Thoracic aorta (tissue), 2 donors: Measurements from ENCODE around the gene MAP7D3. TPM values are rescaled to one million over a fixed set of nuclear protein-coding genes. Genes with fewer than 3 reads are reported as not detected.

Experiments
- ATAC-seq: fragments of 150-250 bp; one replicate; pipeline ENCODE4 v1.8.0; 2017; ENCODE audit warnings: low read depth; ENCODE audit not compliant: insufficient number of reproducible peaks, low FRiP score
- DNase-seq: peaks from one replicate; pipeline ENCODE4 v3.0.0-alpha.2; 2020; ENCODE audit warnings: low spot score
- H3K27ac ChIP-seq, 2 donors: fragments of 200-600 bp; sonication (generic); 1 replicate in 1 of 2; 2 replicates in 1 of 2; pipeline ENCODE4 v1.5.1; 2016; ENCODE audit warnings: mild to moderate bottlenecking in 2 of 2, moderate library complexity in 2 of 2
- H3K27me3 ChIP-seq: fragments of 200-600 bp; sonication (generic); replicated peaks from 2 replicates; pipeline ENCODE4 v1.6.0; 2016; ENCODE audit warnings: mild to moderate bottlenecking; ENCODE audit not compliant: insufficient read depth
- H3K36me3 ChIP-seq: fragments of 200-600 bp; sonication (generic); one replicate; pipeline ENCODE4 v1.5.1; 2016
- H3K4me1 ChIP-seq, 2 donors: fragments of 200-600 bp; sonication (generic); 1 replicate in 1 of 2; 2 replicates in 1 of 2; pipeline versions ENCODE4 v1.5.1 to v1.6.0; 2016; ENCODE audit warnings: low read depth in 2 of 2, mild to moderate bottlenecking in 1 of 2; ENCODE audit not compliant: control insufficient read depth in 1 of 2
- H3K4me3 ChIP-seq: fragments of 200-600 bp; sonication (generic); 2 replicates; pipeline ENCODE4 v1.5.1; 2016; ENCODE audit warnings: mild to moderate bottlenecking
- H3K9me3 ChIP-seq: fragments of 200-600 bp; sonication (generic); 2 replicates; pipeline ENCODE4 v1.5.1; 2016
- CTCF ChIP-seq: fragments of 200-600 bp; sonication (generic); IDR thresholded peaks from one replicate; pipeline ENCODE4 v1.5.1; 2019; ENCODE audit warnings: antibody characterized with exemption
- total RNA-seq, 2 donors: library from RNA; depleted of rRNA; stranded (reverse); fragments of >200 nt; gene quantifications; one replicate each; pipeline versions ENCODE4 v1.1.0 to v1.2.3, GENCODE V29; 2016

Gene MAP7D3
- total RNA-seq, 2 donors from 2014 or later = 41.6 to 44.5 TPM

DNA sequence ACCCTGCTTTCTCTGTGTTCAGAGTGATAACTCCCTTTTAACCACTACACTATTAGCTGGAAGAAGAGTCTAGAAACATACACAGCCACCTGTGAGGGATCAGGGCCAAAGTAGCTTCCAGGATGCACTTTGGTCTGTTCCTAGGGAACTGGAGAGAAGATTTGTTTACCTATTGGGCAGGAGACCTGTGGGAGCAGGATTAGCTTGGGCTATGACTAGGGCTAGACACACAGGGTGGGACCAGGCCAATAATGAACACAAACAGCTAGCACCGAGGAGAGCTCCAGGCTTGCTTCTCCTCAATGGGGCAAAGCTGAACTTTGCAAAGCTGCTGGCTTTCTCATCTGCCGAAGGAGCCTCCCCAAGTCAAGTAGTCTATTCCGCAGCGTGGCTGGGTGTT, 24.4 kb upstream of the MAP7D3 start:
- DNase-seq (no peak), ATAC-seq (no peak)
- Histone ChIP-seq H3K9me3 (no peaks in the 10 kb centered on the region), H3K4me3 (no peak overlapping the region), H3K27me3 (no peaks in the 10 kb centered on the region), H3K4me1 (no peaks in the 10 kb centered on the region), H3K36me3 (no peaks in the 10 kb centered on the region), H3K27ac (no peak overlapping the region)
- no peak for TF ChIP-seq CTCF

GRCh38 chrX:136273986-136274385, 22.8 kb upstream of the MAP7D3 start:
- TF ChIP-seq CTCF = no peak
- Histone ChIP-seq H3K27ac (no peak overlapping the region), H3K9me3 (no peaks in the 10 kb centered on the region), H3K4me3 (no peak overlapping the region), H3K36me3 (no peaks in the 10 kb centered on the region), H3K27me3 (no peaks in the 10 kb centered on the region), H3K4me1 (no peaks in the 10 kb centered on the region)
- DNase-seq (no peak), ATAC-seq (no peak)

- ATAC-seq (no peak), DNase-seq (no peak)
- no peak overlapping the region for H3K27ac ChIP-seq
These were observed 21.1 kb upstream of the MAP7D3 start for GRCh38 chrX:136272325-136272724.

DNA sequence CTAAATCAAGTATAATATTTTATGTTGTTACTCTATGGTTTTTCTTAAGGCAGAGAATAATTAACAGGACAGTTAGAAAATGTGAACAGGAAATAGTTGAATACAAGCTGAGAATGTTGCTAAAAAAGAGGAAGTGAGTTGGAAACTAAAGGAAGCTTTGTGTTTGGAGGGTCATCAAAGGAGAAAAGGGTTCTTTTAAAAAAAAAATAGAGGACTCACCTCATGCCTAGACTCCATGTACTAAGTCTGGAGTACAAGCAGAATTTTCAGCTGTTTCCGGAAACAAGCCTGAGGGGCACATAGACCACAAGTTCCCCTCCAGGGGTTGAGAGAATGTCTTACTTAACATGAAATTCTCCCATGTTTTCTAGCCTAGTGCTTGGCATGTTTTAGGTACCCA, 20.1 kb upstream of the MAP7D3 start:
- H3K9me3 ChIP-seq = no peaks in the 10 kb centered on the region
- H3K27me3 ChIP-seq = no peaks in the 10 kb centered on the region
- TF ChIP-seq CTCF = no peak
- no peak overlapping the region for H3K27ac ChIP-seq
- no peaks in the 10 kb centered on the region for H3K4me1 ChIP-seq
- no peak for DNase-seq
- no peak overlapping the region for H3K4me3 ChIP-seq
- H3K36me3 ChIP-seq = no peaks in the 10 kb centered on the region
- no peak for ATAC-seq

More at GRCh38 chrX:136272325-136272724, 21.1 kb upstream of the MAP7D3 start:
- Histone ChIP-seq H3K27me3 (no peaks in the 10 kb centered on the region), H3K36me3 (no peaks in the 10 kb centered on the region), H3K4me3 (no peak overlapping the region), H3K9me3 (no peaks in the 10 kb centered on the region), H3K4me1 (no peaks in the 10 kb centered on the region)
- no peak for TF ChIP-seq CTCF

- DNase-seq = no peak
These were observed 18.7 kb upstream of the MAP7D3 start for GRCh38 chrX:136269921-136270320.

More at GRCh38 chrX:136269921-136270320, 18.7 kb upstream of the MAP7D3 start:
- TF ChIP-seq CTCF = no peak
- Histone ChIP-seq H3K9me3 (no peaks in the 10 kb centered on the region), H3K4me3 (no peak overlapping the region), H3K36me3 (no peaks in the 10 kb centered on the region), H3K27me3 (no peaks in the 10 kb centered on the region), H3K4me1 (no peaks in the 10 kb centered on the region), H3K27ac (no peak overlapping the region)
- ATAC-seq = no peak
